G401.6 (cell line): ENCODE results near the gene ARHGAP42.

Experiments
- FAIRE-seq: peaks from 2 replicates; lab custom pipeline; 2012; peaks lifted over from hg19 to GRCh38; lab: Jason Lieb, UNC

ARHGAP42 gene

DNA sequence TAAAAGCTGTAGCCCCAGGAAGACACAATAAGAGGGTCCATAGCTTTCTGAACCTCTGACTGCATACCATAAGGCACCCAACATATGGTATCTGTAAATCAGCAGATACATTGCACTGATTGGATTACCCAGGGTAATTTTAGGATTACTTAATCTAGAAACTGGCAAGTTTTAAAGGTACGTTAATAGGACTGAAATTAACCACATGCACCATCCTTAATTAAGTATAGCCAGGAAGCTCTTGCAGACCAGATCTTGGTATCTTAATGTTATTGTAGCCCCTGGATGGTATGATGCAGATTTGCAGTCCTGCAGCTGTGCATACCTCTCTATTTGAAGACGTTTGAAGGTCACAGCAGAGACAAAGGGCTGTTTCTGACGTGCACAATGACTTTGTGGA is 72.8 kb downstream of the ARHGAP42 start:
- FAIRE-seq = no peak

DNA sequence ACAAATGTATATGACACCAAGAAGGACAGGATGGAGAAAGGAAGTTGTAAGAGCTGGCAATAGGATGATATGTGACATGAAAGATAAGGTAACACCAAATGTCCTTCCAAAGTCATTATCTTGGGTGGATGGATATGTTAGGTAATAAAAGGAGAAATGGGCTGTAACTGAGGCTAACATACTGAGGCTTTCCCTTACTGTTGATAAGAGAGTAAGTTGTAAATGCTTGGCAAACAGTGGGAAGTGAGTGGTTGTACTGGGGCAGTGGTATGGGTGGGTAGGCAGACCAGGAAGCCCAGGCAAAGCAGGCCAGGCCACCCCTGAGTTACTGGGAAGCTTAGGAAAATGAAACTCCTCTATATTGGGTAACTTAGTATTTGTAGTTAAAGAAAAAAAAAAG is 73.7 kb downstream of the ARHGAP42 start:
- FAIRE-seq = no peak

DNA sequence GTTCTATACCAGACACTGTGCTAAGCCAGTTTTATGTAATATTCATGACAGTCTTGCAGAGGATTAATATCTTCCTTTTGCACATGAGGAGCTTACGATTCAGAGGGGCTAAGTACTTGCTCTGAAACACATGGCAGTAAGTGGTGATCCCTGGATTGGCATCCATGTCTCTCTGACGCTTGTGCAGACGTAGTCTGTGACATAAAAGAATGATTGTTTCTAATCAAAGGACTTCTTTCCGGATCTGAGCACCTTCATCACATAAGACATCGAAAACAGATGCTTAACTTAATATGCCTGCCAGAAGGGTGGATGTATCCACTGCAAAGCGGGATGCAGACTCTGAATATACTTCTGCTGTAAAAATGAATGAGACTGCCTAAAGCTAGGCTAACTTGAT is 74.8 kb downstream of the ARHGAP42 start:
- no peak for FAIRE-seq

DNA sequence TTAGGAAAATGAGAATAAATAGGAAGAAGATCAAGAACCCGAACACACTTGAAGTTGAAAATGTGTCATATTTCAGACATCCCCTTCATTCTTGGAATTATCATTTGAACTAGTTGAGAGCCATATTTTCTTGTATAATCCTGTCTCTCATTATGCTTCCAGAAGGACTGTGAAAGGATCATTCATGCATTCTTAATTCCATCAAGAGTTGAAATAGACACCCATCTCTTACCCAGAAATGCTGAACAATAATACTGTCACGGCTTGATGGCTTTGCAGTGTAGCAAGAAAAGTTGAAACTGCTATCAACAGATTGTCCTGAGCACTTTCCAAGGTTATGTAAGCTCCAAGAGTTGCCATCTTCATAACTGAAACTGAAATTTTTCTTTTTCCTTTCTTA is 79.7 kb downstream of the ARHGAP42 start:
- FAIRE-seq = no peak

DNA sequence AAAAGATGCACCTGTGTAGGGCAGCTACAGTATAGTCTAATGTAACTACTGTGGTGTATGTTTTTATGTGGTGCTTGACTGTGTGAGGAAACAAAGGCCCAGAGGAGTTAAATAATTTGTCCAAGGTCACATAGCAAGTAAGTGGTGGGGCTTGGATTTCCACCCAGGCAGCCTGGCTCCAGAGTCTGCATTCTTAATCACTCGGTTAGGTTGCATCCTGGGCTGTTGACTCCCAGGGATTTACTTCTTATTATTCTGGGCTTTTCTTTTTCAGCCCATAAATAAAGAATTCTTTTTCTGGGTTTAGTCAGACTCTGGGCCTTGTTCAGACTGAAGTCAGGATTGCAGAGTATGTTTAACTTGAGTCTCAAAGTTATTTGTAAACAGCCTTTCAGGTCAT is 82.1 kb downstream of the ARHGAP42 start:
- no peak for FAIRE-seq

DNA sequence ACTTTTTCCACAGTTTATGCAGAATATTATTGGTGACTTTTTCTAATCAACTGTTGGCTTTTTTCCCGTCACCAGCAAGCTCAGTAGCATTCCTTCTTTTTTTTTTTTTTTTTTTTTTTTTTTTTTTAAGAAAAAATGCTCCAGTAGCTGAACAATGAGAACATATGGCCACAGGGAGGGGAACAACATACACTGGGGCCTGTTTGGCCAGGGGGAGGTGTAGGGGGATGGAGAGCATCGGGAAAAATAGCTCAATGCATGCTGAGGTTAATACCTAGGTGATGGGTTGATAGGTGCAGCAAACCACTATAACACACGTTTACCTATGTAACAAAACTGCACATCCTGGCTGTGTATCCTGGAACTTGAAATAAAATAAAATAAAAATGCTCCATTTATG is 82.5 kb downstream of the ARHGAP42 start:
- no peak for FAIRE-seq

DNA sequence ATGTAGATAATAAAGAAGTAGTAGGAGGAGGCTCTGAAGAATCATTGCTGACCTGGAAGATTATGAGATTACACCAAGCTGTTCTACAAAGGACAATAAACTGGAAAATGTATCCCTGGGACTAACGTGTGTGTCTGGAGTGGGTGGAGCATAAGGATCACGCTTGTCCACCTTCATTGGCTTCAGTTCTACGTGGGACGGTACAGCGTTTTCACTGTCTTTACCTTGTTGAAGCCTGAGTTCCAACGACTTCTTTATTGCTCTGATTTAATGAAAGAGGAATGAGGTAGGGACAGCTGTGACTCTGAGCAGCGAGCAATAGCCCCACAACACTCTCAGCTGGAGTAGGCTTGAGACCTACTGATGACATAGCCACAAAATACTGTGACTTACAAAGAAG is 87.0 kb downstream of the ARHGAP42 start:
- no peak for FAIRE-seq

DNA sequence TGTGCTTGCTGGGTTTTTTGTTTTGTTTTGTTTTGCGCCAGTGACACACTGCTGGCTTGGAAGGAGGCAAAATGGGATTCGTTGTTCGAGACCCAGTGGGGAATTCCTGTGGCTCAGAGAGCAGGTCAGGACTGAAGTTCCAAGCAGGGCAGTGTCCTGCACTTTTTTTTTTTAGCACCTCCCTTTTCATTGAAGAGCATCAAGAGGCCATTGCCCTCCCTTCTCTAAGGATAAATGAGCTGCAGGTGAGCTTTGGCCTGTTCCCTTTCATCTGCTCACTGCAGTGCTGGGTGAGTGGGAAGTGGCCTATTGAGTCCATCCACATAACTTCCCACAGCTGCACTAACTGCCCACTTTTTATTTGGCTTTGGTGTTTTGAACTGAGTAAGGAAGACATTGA is 87.8 kb downstream of the ARHGAP42 start:
- FAIRE-seq = no peak

DNA sequence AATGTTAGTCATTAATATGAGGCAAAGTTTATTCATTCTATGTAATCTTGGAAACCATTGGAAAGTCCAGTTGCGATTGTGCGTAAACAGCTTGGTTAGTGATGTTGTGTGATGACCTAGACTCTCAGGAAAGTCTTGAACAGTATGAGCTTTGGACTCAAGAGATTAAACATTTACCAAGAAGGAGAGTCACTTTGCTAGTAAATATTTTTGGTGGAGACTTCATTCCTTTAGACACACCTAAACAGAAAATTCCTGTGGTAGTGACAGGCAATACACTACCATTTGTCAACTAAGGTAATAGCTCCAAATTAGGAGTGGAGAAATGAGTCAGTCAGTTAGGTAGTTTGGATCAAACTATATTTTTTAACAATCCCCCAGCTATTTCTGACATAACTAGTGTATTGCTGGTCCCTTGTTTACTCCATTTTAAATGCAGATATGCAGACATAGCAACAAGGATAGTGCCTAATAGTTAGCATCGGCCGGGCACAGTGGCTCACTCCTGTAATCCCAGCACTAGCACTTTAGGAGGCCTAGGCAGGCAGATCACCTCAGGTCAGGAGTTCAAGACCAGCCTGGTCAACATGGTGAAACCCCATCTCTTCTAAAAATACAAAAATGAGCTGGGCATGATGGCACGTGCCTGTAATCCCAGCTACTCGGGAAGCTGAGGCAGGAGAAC is 89.3 kb downstream of the ARHGAP42 start:
- FAIRE-seq = no peak

DNA sequence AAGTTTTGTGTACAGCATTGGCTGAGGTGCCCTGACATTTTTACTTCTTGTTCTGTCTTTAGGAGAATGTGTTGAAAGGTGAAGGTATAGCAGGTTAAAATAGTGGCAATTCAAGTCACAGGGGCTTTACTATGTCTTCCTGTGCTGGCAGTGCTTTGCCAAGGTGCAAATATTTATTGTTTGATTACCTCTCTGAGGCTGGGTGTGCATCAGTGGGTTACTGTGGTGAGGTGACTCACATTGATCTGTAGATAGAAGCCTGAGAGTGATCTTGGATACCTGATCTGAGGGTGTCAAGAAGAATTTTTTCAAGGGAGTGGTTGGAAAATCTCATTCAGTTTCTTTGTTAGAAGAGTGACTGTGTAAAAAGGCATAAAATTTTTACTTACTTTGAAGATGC is 90.0 kb downstream of the ARHGAP42 start:
- no peak for FAIRE-seq

DNA sequence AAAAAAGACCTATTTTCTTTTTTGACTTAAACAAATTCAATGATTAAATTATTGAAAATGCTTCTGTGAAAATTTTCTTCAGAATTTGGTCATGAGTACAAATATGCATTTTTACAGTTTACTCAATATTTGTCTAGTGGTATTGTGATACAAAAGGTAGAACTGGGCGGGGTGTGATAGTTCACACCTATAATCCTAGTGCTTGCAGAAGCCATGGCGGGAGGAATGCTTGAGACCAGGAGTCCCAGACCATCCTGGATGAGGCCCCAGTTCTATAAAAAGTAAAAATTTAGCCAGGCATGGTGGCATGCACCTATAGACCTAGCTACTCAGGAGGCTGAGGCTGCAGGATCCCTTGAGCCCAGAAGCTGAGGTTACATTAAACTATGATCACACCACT is 90.6 kb downstream of the ARHGAP42 start:
- FAIRE-seq = no peak

DNA sequence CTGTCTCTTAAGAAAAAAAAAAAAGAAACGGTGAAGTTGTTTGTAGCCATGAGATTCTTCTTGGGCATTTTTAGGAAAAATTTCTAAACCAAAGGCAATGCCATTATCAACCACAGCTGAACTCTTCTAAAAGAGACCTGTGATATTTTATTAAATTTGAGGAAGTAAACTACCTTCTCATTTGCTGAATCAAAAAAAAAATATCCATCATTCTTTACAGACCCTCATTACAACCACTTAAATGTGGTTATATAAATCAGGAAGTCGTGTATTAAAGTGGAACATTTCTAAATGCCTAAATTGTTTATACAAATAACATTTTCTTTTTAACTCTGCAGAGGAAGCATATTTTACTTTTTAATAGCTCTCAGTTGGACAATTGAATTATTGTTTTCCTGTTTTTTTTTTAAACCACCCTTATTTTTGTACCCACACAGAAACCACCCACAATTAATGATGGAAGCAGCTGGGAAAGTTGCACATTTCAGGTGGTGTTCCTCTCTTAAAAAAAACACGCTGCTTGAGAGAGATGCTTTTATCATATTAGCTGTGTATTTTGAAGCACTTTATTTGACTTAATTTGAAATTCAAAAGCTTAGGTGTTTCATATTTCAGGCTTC is 91.2 kb downstream of the ARHGAP42 start:
- no peak for FAIRE-seq

DNA sequence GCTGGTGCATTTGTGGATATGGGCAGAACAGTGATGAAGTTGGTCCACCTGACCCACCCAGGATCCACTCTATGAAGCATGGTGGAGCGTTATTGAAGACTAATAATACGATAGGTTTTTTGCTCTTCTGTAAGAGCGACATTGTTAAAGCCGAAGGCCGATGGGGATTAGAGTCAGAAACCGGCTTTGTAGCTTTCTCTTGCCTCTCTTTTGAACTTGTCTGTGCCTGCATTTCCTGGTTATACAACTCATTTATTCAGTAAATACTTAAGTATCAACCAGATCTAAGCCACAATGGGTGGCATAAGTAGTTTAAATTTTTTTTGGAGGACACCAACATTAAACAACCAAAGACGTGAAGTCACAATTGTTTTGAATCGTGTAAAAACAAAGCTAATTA is 93.4 kb downstream of the ARHGAP42 start:
- FAIRE-seq = no peak

DNA sequence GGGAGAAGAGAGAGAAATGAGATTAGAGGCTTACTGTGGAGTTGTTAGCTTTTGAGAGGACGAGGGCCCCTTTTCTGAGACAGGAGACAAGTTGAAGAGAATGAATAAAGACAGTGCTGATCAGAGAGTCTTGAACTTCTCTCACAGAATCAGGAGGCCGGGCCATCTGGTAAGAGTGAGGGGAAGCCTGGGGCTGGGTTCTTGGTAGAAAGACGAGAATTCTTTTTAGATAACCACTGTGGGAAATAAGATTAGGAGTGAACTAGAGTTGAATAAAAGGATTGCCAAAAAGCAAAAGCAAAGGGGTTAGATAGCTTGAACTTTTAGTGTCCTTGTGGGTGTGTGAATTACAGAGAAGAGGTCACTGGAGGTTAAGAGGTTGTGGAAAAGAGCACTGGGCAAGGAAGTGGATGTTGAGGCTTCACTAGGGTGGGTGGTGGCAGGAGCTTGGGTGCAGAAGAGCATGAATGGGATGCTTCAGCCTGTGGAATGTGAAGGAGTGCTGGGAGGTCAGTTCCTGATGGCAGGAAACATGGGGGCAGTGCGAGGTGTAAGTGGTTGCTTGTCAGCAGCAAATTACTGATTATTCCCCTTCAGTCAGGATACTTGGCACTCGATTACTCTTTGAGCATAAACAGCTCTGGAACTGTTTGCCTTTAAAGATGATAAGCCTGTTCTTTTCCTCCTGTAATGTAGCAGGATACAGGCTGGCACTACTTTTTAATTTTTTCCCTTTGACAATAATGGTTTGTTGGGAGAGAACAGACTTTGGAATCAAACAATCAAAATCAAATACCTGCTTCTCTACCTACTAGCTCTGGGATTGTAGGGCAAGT is 98.3 kb downstream of the ARHGAP42 start:
- FAIRE-seq = no peak

DNA sequence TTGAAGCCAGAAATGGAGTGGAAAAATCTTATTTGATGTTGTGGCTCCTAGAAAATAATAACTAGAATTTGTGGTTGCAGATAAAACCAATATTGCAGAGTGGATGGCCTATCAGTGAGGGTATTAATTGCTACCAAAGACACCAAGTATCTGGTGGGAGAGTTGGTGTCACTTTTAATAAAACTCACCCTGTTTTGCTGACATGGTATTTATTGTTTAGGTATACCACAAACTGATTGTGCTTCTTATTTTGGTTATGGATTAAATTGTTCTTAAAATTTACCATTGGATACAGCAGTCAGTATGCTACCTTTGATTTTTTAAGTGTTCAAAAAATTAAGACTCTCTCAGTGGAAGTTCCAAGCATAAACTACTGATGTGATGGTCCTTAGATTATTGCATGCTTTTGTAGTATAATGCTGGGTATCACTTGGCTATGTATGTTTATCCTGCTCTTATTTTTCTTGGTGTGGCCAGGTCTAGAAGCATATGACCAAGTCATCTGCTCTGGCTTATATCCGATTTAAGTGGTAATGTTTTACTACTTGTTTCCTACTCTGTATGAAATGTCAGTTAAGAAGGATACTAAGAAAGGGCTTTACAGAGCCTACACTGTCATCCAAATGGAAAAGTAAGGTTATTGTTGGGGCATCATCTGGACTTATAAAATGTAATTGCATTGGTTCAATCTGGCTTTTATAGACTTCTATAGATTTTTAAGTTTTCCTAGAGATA is 101.6 kb downstream of the ARHGAP42 start:
- FAIRE-seq = no peak

DNA sequence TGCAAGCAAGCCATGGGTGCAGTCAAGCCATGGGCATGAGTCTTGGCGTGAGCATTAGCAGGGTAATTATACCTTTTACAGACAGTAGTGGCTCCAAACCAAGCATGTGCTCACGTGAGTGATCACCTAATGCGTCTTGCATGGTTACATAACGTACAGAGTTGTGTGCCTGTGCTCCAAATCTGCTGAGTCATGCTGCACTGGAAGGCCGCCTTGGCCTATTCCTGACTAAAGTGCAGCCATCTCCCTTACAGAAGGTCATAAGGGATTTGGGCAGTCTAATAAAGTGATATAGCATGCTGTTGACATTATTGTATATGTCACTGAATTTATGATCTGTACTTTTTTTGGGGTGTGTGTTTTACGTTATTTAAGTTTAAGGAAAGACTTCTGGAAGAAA is 102.4 kb downstream of the ARHGAP42 start:
- no peak for FAIRE-seq

DNA sequence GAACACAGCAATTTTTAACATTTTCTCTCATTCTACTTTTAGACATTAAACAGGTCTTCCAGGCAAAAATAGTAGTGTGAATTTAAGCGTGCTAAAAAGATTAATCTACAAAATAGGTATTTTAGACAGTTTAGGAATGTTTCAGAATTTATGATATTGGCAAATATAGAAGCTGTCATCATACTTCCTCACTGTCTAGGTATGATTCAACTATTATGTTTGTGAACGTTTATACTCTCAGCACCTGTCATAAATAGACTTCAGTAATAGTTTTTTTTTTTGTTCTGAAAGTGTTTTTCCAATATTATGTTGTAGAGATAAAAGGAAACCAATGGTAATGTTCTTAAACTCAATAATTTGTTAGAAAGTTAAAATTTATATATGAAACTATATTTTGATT is 103.0 kb downstream of the ARHGAP42 start:
- no peak for FAIRE-seq

DNA sequence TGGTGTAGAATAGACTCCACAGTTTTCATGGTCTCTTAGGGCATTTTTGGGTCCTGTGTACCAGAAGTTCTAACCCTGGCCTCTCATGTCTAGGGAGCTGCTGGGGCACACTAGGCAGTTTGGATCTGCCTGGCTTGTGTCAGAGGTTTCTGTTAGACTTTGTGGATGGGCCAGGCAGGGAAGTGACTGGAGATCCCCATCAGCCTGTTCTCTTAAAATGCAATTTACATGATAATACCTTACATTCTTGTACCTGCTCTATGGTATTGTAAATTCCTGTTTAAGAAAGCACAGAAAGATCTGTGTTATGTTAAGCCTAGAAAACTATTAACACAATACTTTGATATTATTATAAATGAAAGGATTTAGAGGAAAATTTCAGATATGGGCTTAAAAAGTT is 104.0 kb downstream of the ARHGAP42 start:
- no peak for FAIRE-seq

DNA sequence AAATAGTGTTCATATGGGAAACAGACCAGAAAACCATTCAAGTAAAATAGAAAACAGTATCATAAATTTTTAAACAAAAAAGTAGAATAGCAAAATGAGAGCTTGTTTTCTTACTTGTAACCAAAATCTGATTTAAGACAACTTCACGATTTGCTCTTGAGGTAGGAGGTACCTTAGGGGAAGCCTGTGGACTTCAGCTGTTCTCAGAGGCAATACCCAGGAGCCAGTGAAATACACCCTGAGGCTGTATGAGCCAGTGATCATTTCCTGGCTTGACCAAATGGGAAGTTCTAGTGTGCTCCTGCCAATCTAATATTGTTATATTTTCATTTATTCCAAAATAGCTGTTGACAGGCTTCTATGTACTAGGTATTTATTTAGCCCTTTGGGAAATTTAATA is 104.8 kb downstream of the ARHGAP42 start:
- FAIRE-seq = no peak

DNA sequence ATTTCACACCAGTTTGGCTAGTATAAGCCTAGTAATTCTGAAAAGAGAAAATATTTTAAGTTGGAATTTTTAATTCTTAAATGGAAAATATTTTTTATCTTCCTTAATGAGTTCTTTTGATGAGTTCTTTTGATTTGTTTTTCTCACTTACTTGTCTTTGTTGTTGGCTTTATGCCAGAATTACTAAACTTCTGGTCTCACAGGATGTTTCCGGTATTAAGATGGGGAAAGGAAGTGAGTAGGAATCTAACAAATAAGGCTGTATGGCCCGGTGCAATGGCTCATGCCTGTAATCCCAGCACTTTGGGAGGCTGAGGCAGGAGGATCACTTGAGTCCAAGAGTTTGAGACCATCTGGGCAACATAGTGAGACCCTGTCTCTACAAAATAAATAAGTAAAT is 106.4 kb downstream of the ARHGAP42 start:
- FAIRE-seq = no peak

DNA sequence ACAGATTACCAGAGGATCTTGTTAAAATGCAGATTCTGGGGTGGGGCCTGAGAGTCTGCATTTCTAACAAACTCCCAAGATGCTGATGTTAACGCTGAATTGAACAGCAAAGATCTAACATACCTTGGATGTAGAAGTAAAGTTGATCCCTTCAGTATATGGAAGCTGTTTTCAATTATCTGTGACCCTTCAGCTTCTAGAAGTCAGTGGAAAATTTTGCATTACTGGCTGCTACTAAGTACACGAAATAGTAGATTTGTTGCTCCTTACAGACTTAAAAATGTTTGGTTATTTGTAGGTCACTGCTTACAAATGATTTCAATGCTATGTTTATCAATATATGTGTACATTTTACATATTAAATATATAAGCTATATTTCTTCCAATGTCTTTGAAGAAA is 107.4 kb downstream of the ARHGAP42 start:
- FAIRE-seq = no peak

DNA sequence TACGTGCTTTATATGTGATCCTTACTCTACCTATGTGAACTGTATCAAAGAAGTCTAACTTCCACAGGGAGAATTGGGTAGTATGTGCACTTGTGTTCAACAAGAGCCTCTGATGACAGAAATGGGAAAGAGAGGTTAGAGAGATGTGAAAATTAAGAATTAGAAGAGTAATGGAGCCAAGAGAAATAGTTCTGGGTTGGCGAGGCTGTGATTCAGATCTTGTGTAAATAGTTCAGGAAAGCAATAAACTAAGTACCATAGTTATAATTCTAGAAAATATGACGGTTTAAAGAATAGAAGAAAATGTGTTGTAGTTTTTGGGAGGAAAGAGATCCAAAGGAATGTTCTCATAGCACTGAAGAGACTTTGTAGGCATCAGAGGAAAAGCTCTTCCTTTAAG is 112.4 kb downstream of the ARHGAP42 start:
- FAIRE-seq = no peak

DNA sequence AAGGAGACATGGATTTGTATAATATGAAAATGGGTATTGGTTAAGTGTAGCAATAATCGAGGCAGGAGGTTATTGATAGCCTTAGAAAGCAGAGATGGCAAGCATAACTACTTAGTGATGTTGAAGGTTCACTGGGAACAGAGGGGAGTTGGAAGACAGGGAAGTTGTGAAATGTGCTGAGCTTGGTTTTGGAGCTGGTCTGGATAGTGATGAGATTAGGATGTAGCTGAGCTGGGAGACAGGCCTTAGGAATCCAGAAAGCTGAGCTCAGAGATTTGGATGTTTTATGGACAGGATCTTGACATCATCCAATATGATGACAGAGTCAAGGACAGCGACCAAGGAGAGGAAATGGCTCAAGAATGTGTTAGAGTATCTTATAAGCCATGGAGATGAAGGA is 113.1 kb downstream of the ARHGAP42 start:
- FAIRE-seq = no peak
